Adrenal gland (tissue), 12 donors: ENCODE measurements around the gene SIM2. TPM values are rescaled to one million over a fixed set of nuclear protein-coding genes. Genes with fewer than 3 reads are reported as not detected.

Source experiments
- DNase-seq, 7 donors: peaks; one replicate each; pipeline ENCODE4 v3.0.0-alpha.2; 2019 to 2020
- H3K27ac ChIP-seq, 5 donors: fragments of 200-600 bp; sonication (generic) in 4 of 5; 1 replicate in 3 of 5; 2 replicates in 2 of 5; pipeline versions ENCODE4 v1.5.1 to v1.8.0; 2016 to 2020; ENCODE audit warnings: mild to moderate bottlenecking in 1 of 5
- H3K27me3 ChIP-seq: fragments of 200-600 bp; 2 replicates; pipeline ENCODE4 v1.8.0; 2021
- H3K36me3 ChIP-seq, 2 donors: fragments of 200-600 bp; replicated peaks in 1 of 2; 1 replicate in 1 of 2; 2 replicates in 1 of 2; pipeline versions ENCODE4 v1.5.1 to v1.8.0; 2018 to 2022
- H3K4me1 ChIP-seq, 2 donors: fragments of 200-600 bp; replicated peaks in 1 of 2; 1 replicate in 1 of 2; 2 replicates in 1 of 2; pipeline versions ENCODE4 v1.5.1 to v1.8.0; 2018 to 2021
- H3K4me3 ChIP-seq, 4 donors: fragments of 200-600 bp; sonication (generic) in 3 of 4; one replicate each; pipeline ENCODE4 v1.5.1; 2016 to 2018
- H3K9me3 ChIP-seq, 3 donors: fragments of 200-600 bp; sonication (generic) in 1 of 3; replicated peaks in 1 of 3; 1 replicate in 2 of 3; 2 replicates in 1 of 3; pipeline versions ENCODE4 v1.5.1 to v1.8.0; 2016 to 2021
- POLR2A ChIP-seq, 2 donors: fragments of 450-650 bp; IDR thresholded peaks; one replicate each; pipeline ENCODE4 v1.6.1; 2017; ENCODE audit warnings: antibody characterized with exemption in 2 of 2, mild to moderate bottlenecking in 2 of 2, moderate library complexity in 1 of 2
- WGBS, 4 donors: extraction: QIAGEN DNeasy Blood & Tissue Kit in 2 of 4; methylation state at CpG; one replicate each; pipeline versions ENCODE4 v1.1.5 to v1.1.7; 2013 to 2017; 5-methylcytosine and 5-hydroxymethylcytosine counted together
- intact Hi-C, 2 donors: fragments of 100-400 bp; cut with DNase I; formaldehyde crosslinking; loops; one replicate each; pipeline versions ENCODE4 v1.14.1 to v1.15.0; 2022 to 2023
- polyA plus RNA-seq, 3 donors: library from polyadenylated mRNA; stranded (reverse); fragments of 200-250 nt in 2 of 3; fragments of 350-450 nt in 1 of 3; fragmentation: Illumina TruSeq in 1 of 3; extraction: RNeasy Lipid Tissue Mini Kit (QIAGEN cat#74804) in 1 of 3; gene quantifications; one replicate each; pipeline ENCODE4 v1.2.3, GENCODE V29; 2013 to 2014
- total RNA-seq, 9 donors: library from RNA; depleted of rRNA in 4 of 9; stranded (reverse); fragments of >200 nt in 4 of 9; fragments of 120-200 nt in 1 of 9; fragmentation: NEBNext Ultra II Directional in 1 of 9; extraction: Animal tissue kit (Norgen Biotek cat#: 25700) in 1 of 9; gene quantifications; one replicate each; pipeline versions ENCODE4 v1.1.0 to v1.2.4, GENCODE V29; 2013 to 2023
- TF ChIP-seq, protein P1 (sequence below), 6 experiments: fragments of 450-650 bp in 4 of 6; fragments of 200-600 bp in 2 of 6; sonication (generic) in 1 of 6; IDR thresholded peaks; 1 replicate in 5 of 6; 2 replicates in 1 of 6; pipeline versions ENCODE4 v1.5.1 to v1.8.0; 2016 to 2021; ENCODE audit warnings: antibody characterized with exemption in 6 of 6, mild to moderate bottlenecking in 2 of 6, moderate library complexity in 1 of 6
- donor health status: healthy with polysubstance abuse.
- donor health status: Bipolar disorder and iron deficiency.
- donor health status: DM: yes; HTN: yes; CAD: no.
- donor health status: DM: no; HTN: no; CAD: no.
- donor health status: DM: no; HTN: no; CAD: no.
- donor health status: DM: yes; HTN: yes; CAD: no.

SIM2 gene
- total and polyA plus RNA-seq, 12 donors: 0.03 to 0.55 (median 0.15) TPM; not detected in 5

DNA sequence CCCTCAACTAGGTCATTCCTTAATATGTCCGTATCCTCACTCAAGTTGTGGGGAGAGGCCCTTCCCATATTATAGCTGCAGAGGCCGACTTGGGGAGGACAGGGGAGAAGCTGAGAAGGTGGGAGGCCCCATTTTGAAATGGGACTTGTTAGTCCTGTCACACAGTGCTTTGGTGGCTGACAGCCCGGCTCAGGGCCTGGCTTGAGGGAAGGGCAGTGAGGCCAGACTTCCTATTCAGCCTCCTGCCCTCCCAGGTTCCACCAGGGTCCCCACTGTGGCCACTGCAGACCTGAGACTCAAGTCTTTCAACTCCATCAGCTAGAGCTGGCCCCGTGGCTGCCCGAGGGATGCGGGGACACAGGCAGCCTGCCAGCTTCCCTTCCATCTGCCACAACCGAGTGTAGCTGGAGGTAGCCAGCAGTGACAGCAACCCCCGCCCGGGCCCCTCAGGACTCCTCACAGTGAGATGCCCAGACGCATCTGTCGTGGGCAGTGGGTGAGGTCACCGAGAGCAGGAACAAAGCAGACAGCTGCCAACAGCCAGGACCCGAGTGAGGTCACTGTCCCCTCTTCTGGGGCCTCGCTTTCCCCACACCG, 36.9 kb downstream of the SIM2 start:
- no peak for DNase-seq
- TF ChIP-seq POLR2A (IDR thresholded peaks at IDR 0.05): no peak
- TF ChIP-seq, protein P1, sequence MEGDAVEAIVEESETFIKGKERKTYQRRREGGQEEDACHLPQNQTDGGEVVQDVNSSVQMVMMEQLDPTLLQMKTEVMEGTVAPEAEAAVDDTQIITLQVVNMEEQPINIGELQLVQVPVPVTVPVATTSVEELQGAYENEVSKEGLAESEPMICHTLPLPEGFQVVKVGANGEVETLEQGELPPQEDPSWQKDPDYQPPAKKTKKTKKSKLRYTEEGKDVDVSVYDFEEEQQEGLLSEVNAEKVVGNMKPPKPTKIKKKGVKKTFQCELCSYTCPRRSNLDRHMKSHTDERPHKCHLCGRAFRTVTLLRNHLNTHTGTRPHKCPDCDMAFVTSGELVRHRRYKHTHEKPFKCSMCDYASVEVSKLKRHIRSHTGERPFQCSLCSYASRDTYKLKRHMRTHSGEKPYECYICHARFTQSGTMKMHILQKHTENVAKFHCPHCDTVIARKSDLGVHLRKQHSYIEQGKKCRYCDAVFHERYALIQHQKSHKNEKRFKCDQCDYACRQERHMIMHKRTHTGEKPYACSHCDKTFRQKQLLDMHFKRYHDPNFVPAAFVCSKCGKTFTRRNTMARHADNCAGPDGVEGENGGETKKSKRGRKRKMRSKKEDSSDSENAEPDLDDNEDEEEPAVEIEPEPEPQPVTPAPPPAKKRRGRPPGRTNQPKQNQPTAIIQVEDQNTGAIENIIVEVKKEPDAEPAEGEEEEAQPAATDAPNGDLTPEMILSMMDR (IDR thresholded peaks at IDR 0.05): no peak
- Histone ChIP-seq H3K9me3 (no peaks in the 10 kb centered on the region), H3K27me3 (peaks cover 18% of the 10 kb centered on the region), H3K27ac (no peak overlapping the region), H3K4me1 (no peaks in the 10 kb centered on the region), H3K4me3 (no peak overlapping the region), H3K36me3 (no peaks in the 10 kb centered on the region)
- intact Hi-C loops: no loop called here
- 65 to 83% (median 76%) methylated on average over 5 to 15 of the region's 15 CpGs for WGBS, 4 donors

DNA sequence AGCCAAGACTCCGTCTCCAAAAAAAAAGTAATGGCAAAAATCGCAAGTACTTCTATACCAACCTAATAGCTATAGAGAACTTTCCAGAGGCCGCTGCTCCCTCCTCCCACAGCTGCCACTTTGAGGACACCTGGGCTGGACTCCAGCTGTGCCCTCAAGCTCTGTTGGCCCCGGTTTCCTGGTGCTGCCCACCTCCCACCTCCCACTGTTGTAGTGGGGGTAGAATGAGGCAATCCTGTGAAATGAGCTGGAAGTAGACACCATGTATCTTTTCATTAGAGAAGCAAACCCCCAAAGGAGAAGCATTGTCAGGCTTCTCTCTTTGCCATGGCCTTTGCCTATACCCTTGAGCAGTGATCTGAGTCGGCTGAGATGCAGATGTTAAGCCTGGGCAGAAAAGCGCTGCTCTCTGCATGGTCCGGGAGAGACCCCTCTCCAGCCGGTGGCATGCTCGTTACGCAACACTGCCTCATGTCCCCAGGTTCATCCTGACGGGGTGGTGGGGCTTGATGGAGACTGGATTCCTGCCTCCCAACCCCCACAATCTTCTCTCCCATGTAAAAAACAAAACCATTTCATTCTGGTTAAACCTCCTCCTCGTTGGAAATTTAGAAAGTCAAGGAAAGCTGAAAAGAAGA, 39.7 kb downstream of the SIM2 start:
- H3K27me3 ChIP-seq: peaks cover 15% of the 10 kb centered on the region
- no peak overlapping the region for H3K27ac ChIP-seq
- no peaks in the 10 kb centered on the region for H3K4me1 ChIP-seq
- no peaks in the 10 kb centered on the region for H3K9me3 ChIP-seq
- 72 to 79% (median 74%) methylated on average over 11 to 12 of the region's 12 CpGs for WGBS, 4 donors
- H3K36me3 ChIP-seq: no peaks in the 10 kb centered on the region
- TF ChIP-seq POLR2A (IDR thresholded peaks at IDR 0.05): no peak
- TF ChIP-seq, protein P1 (IDR thresholded peaks at IDR 0.05): no peak
- H3K4me3 ChIP-seq: no peak overlapping the region
- intact Hi-C loops: no loop called here
- DNase-seq: no peak

DNA sequence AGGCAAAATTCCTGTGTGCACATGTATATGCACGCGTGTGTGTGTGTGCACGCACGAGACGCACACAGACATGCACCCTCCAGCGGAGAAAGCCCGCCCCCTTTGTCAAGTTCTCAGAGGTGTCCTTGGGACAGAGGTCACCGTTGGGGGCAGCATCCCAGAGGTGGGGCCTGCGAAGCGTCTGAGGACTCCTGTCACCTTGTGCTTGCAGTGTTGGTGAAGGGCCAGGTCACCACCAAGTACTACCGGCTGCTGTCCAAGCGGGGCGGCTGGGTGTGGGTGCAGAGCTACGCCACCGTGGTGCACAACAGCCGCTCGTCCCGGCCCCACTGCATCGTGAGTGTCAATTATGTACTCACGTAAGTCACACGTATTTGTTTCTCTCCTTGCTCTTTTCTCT, 42.6 kb downstream of the SIM2 start:
- DNase-seq: no peak
- Histone ChIP-seq H3K9me3 (no peaks in the 10 kb centered on the region), H3K4me3 (no peak overlapping the region), H3K27ac (no peak overlapping the region), H3K4me1 (no peaks in the 10 kb centered on the region), H3K27me3 (no peaks in the 10 kb centered on the region), H3K36me3 (no peaks in the 10 kb centered on the region)
- intact Hi-C loops: loop anchor here in 1 of 2 donors (10.0 kb wide), 1 partner anchor 183 kb away; no protein-coding TSS in a partner anchor
- TF ChIP-seq, protein P1 (IDR thresholded peaks at IDR 0.05): no peak
- no peak for TF ChIP-seq POLR2A (IDR thresholded peaks at IDR 0.05)
- 87 to 92% (median 89%) methylated on average over 20 to 21 of the region's 21 CpGs for WGBS, 4 donors

DNA sequence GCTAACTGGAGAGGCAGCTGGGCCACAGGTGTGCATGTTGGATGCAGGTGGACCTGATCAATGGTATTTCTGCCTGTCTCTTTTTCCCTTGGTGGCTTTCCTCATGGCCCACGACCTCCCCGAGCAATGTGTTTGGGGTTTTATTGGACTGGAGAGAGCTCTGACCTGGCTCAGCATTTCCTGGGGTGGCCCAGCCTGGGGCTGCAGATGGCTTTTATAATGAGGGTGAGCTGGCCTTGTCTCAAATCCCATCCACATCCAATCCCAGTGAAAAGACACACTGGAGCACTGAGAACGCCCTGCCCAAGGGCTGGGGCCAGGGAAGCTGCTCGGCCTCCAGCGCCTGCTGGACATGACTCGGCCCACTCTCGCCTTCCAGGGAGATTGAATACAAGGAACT, 44.1 kb downstream of the SIM2 start:
- Histone ChIP-seq H3K9me3 (no peaks in the 10 kb centered on the region), H3K27me3 (peaks cover 5% of the 10 kb centered on the region), H3K36me3 (no peaks in the 10 kb centered on the region), H3K27ac (no peak overlapping the region), H3K4me3 (no peak overlapping the region), H3K4me1 (peaks cover 0 to 3% of the 10 kb centered on the region in 2 donors)
- WGBS, 4 donors: 89 to 94% (median 93%) methylated on average over 7 of the region's 7 CpGs
- no peak for DNase-seq
- TF ChIP-seq POLR2A (IDR thresholded peaks at IDR 0.05): no peak
- TF ChIP-seq, protein P1 (IDR thresholded peaks at IDR 0.05): no peak
- intact Hi-C loops: loop anchor here in 1 of 2 donors (10.0 kb wide), 1 partner anchor 182 kb away; no protein-coding TSS in a partner anchor
